ENCODE measurements around the gene MBOAT2.
"Not testable (repeated sequence)": the region's sequence is repeated elsewhere in the genome, so short reads cannot be mapped to it uniquely, and the experiment has no call there.

MBOAT2 gene

GRCh38 chr2:8922431-8922830 lies 81.1 kb downstream of the MBOAT2 start:
- Mint-ChIP-seq H3K9me3 (no peaks in the 10 kb centered on the region), H3K27ac (no peak overlapping the region), H3K27me3 (peaks cover 38% of the 10 kb centered on the region), H3K4me1 (no peaks in the 10 kb centered on the region), H3K4me3 (no peak overlapping the region)
- DNase-seq (no peak), ATAC-seq (no peak)

- H3K4me3 Mint-ChIP-seq, result no peak overlapping the region
Observed at GRCh38 chr2:8918412-8918811, 85.1 kb downstream of the MBOAT2 start.

GRCh38 chr2:8915941-8916340 lies 87.5 kb downstream of the MBOAT2 start:
- H3K27me3 Mint-ChIP-seq, result no peaks in the 10 kb centered on the region

More at GRCh38 chr2:8918412-8918811, 85.1 kb downstream of the MBOAT2 start:
- peaks cover 13% of the 10 kb centered on the region for H3K27me3 Mint-ChIP-seq
- H3K27ac Mint-ChIP-seq, result no peak overlapping the region
- H3K9me3 Mint-ChIP-seq, result peaks cover 0 to 4% of the 10 kb centered on the region in 2 donors
- no peaks in the 10 kb centered on the region for H3K4me1 Mint-ChIP-seq
- DNase-seq (no peak), ATAC-seq (no peak)

GRCh38 chr2:8913767-8914166 lies 89.7 kb downstream of the MBOAT2 start:
- not testable (repeated sequence) for ATAC-seq, H3K4me1 Mint-ChIP-seq, DNase-seq, H3K27me3 Mint-ChIP-seq, H3K4me3 Mint-ChIP-seq, H3K27ac Mint-ChIP-seq
- peaks cover 8 to 18% of the 10 kb centered on the region in 2 donors for H3K9me3 Mint-ChIP-seq

More at GRCh38 chr2:8915941-8916340, 87.5 kb downstream of the MBOAT2 start:
- DNase-seq, result no peak
- ATAC-seq, result no peak
- peaks cover 0 to 13% of the 10 kb centered on the region in 2 donors for H3K9me3 Mint-ChIP-seq
- H3K4me3 Mint-ChIP-seq, result no peak overlapping the region
- H3K27ac Mint-ChIP-seq, result no peak overlapping the region
- H3K4me1 Mint-ChIP-seq, result no peaks in the 10 kb centered on the region

- no peak overlapping the region for H3K27ac Mint-ChIP-seq
- no peaks in the 10 kb centered on the region for H3K27me3 Mint-ChIP-seq
- H3K4me1 Mint-ChIP-seq, result no peaks in the 10 kb centered on the region
- H3K9me3 Mint-ChIP-seq, result peaks cover 9 to 14% of the 10 kb centered on the region in 2 donors
- ATAC-seq (no peak), DNase-seq (no peak)
- no peak overlapping the region for H3K4me3 Mint-ChIP-seq
Observed at GRCh38 chr2:8907764-8908288, 95.7 kb downstream of the MBOAT2 start.

- H3K9me3 Mint-ChIP-seq, H3K4me3 Mint-ChIP-seq, H3K27ac Mint-ChIP-seq, DNase-seq, H3K4me1 Mint-ChIP-seq, H3K27me3 Mint-ChIP-seq, ATAC-seq: not testable (repeated sequence)
Observed at GRCh38 chr2:8903924-8904323, 99.6 kb downstream of the MBOAT2 start.

GRCh38 chr2:8902757-8903156 lies 100.7 kb downstream of the MBOAT2 start:
- DNase-seq, H3K4me1 Mint-ChIP-seq, H3K27me3 Mint-ChIP-seq, H3K9me3 Mint-ChIP-seq, ATAC-seq, H3K4me3 Mint-ChIP-seq, H3K27ac Mint-ChIP-seq: not testable (repeated sequence)

- not testable (repeated sequence) for H3K4me1 Mint-ChIP-seq, ATAC-seq, H3K9me3 Mint-ChIP-seq, H3K27ac Mint-ChIP-seq, H3K4me3 Mint-ChIP-seq, DNase-seq, H3K27me3 Mint-ChIP-seq
Observed at GRCh38 chr2:8897206-8897605, 106.3 kb downstream of the MBOAT2 start.

GRCh38 chr2:8896671-8897070 lies 106.8 kb downstream of the MBOAT2 start:
- not testable (repeated sequence) for H3K27me3 Mint-ChIP-seq, ATAC-seq

GRCh38 chr2:8895087-8895912 lies 108.2 kb downstream of the MBOAT2 start:
- not testable (repeated sequence) for H3K4me3 Mint-ChIP-seq

More at GRCh38 chr2:8896671-8897070, 106.8 kb downstream of the MBOAT2 start:
- not testable (repeated sequence) for H3K9me3 Mint-ChIP-seq, H3K4me3 Mint-ChIP-seq, H3K4me1 Mint-ChIP-seq, DNase-seq, H3K27ac Mint-ChIP-seq

GRCh38 chr2:8893978-8894820 lies 109.3 kb downstream of the MBOAT2 start:
- peaks cover 5 to 8% of the 10 kb centered on the region in 2 donors for H3K9me3 Mint-ChIP-seq
- no peak overlapping the region for H3K27ac Mint-ChIP-seq
- no peak for DNase-seq
- no peaks in the 10 kb centered on the region for H3K4me1 Mint-ChIP-seq
- no peak overlapping the region for H3K4me3 Mint-ChIP-seq
- no peaks in the 10 kb centered on the region for H3K27me3 Mint-ChIP-seq
- no peak for ATAC-seq

More at GRCh38 chr2:8895087-8895912, 108.2 kb downstream of the MBOAT2 start:
- not testable (repeated sequence) for ATAC-seq, DNase-seq, H3K27ac Mint-ChIP-seq, H3K9me3 Mint-ChIP-seq, H3K4me1 Mint-ChIP-seq, H3K27me3 Mint-ChIP-seq

GRCh38 chr2:8893474-8893873 lies 110.0 kb downstream of the MBOAT2 start:
- peaks cover 5 to 8% of the 10 kb centered on the region in 2 donors for H3K9me3 Mint-ChIP-seq
- no peaks in the 10 kb centered on the region for H3K27me3 Mint-ChIP-seq
- no peaks in the 10 kb centered on the region for H3K4me1 Mint-ChIP-seq
- no peak overlapping the region for H3K27ac Mint-ChIP-seq
- H3K4me3 Mint-ChIP-seq, result no peak overlapping the region
- ATAC-seq (no peak), DNase-seq (no peak)

GRCh38 chr2:8892111-8892510 lies 111.4 kb downstream of the MBOAT2 start:
- Mint-ChIP-seq H3K27ac (no peak overlapping the region), H3K4me1 (no peaks in the 10 kb centered on the region), H3K9me3 (peaks cover 5 to 8% of the 10 kb centered on the region in 2 donors), H3K27me3 (no peaks in the 10 kb centered on the region), H3K4me3 (no peak overlapping the region)
- no peak for ATAC-seq
- no peak for DNase-seq

GRCh38 chr2:8889978-8890377 lies 113.5 kb downstream of the MBOAT2 start:
- H3K4me1 Mint-ChIP-seq, result no peaks in the 10 kb centered on the region
- no peak overlapping the region for H3K27ac Mint-ChIP-seq
- no peaks in the 10 kb centered on the region for H3K27me3 Mint-ChIP-seq
- no peak for ATAC-seq
- no peaks in the 10 kb centered on the region for H3K9me3 Mint-ChIP-seq
- no peak for DNase-seq
- H3K4me3 Mint-ChIP-seq, result no peak overlapping the region

- no peak overlapping the region for H3K4me3 Mint-ChIP-seq
- H3K9me3 Mint-ChIP-seq, result no peaks in the 10 kb centered on the region
- ATAC-seq (no peak), DNase-seq (no peak)
- no peak overlapping the region for H3K27ac Mint-ChIP-seq
- no peaks in the 10 kb centered on the region for H3K4me1 Mint-ChIP-seq
- H3K27me3 Mint-ChIP-seq, result no peaks in the 10 kb centered on the region
Observed at GRCh38 chr2:8888963-8889362, 114.5 kb downstream of the MBOAT2 start.

- ATAC-seq, result no peak
- Mint-ChIP-seq H3K4me1 (no peaks in the 10 kb centered on the region), H3K27me3 (no peaks in the 10 kb centered on the region), H3K4me3 (no peak overlapping the region), H3K27ac (no peak overlapping the region), H3K9me3 (no peaks in the 10 kb centered on the region)
- no peak for DNase-seq
Observed at GRCh38 chr2:8886876-8887275, 116.6 kb downstream of the MBOAT2 start.
